ENCODE data around the gene ACACB. TPM values are rescaled to one million over a fixed set of nuclear protein-coding genes. Genes with fewer than 3 reads are reported as not detected.

Gene ACACB
- total RNA-seq (2014; rRNA removed; shearing (Covaris generic)) = 4.1 and 6.6 TPM in 2 replicates

DNA sequence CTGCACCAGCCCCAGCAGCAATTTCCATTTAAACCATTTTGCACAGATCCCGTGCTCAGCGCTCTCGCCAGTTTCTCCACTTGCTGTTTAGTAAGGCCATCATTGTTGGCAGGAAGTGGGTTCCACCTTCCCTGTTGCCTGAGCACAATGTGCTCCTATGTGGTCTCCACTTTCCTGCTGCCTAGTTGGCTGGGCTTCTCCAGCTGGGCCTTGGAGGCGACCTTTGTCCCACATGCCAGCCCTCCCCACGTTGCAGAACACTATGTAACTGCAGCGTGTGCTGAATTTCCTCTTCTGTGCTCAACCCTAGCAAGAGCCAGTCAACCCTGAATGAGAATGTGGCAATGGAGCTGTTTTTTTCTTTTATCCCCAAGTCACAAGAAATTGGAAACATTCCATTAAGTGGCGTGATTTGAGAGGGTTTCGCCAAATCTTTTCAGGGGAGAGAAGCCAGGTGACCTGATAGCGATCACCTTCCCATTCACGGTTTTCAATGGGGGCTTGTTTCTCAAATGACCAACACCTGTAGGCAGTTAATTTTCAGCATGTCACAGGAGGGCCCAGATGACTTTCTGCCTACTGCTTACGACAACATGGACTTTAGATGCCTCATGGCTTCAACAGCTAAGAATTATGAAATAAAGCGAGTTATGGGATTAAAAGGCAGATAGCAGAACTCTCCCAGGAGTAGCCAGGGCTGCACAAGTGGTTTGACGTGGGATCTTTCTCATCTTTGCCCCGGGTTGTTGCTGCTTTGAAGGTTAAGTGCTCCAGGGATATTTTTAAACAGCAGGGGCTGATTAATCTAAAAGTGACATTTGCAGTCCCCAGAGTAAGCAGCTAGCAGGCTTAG lies at the start of gene ACACB:
Gene ACACB, plus strand, starts transcription at position 830 of the 853 bp plus-strand sequence. CDS start 22,819 bp downstream, outside the sequence.

DNA sequence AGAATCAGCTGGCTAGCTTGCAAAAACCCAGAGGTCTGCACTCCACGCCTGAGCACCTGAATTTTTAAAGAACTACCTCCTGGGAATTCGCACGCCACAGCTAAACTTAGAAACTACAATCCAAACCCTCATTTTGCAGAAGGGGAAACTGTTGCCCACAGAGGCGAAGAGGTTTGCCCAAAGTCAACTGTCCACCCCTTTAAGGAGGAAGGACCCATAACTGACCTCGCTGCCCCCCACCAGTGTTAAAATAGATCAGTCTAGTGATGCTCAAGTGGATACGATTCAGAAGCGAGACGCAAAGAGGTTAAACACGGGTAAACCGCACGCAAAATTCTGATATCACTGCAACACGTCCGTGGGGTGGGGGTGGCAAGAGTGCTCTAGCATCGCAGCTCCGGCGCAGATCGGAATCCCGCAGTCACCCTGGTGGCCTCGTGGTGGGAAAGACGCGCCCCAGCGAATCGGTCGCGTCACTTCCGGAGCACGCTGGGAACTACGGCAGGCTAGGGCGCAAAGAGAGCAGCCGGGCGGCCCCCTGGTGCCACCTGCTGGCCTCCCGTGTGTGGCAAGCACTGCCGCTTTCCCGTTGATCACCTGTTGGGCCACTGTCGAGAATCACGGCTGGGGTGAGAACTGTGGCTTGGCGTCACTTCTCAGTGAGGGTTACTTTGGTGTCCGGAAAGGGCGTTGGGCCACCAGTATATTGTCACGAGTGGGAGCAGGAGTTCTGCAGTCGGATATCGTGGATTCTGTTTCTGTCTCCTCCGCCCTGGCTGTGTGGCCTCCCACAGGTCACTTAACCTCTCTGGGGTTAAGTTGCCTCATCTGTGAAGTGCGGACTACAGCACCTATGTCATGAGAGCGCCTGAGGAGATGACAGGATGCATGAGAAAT lies 23.1 kb upstream of the ACACB start, which contains the start of gene ALKBH2:
Gene ALKBH2, minus strand, starts transcription at position 451 of the 897 bp plus-strand sequence. CDS start 686 bp downstream, outside the sequence.

DNA sequence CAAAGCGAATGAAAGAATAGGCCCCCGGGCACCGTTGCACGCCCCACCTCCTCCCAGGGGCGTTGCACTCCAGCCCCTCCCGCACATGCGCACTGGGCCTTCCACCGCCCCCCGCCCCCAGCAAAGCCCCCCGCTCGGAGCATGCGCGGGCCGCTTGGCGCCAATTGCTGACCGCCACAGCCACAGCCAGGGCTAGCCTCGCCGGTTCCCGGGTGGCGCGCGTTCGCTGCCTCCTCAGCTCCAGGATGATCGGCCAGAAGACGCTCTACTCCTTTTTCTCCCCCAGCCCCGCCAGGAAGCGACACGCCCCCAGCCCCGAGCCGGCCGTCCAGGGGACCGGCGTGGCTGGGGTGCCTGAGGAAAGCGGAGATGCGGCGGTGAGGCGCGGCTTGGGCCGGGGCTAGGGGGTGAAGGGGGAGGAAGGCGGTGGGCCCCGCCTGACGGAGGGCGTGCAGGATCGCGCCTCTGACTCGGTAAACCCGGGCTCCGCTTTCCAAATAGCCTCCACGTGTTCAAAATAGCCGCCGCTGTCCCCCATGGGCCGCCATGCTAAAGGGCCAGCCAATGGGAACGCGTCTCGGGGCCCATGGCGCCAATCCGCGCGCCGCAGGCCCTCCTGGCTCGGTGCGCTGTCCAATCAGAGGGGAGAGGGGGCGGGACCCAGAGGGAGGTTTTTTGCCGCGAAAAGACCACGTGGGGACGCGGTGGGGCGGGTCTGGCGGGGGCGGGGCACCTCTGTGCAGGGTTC lies 18.8 kb upstream of the ACACB start, which contains the start of gene UNG:
Gene UNG, plus strand, starts transcription at position 163 of the 748 bp plus-strand sequence. Its CDS starts 83 bp downstream, at position 246.

GRCh38 chr12:109308534-109309380 lies 192.4 kb downstream of the ACACB start, which contains the start of gene FOXN4:
TSS of gene FOXN4 (minus strand) at chr12:109309284. CDS start at chr12:109308321, 963 bp downstream.

Other genes with a start within 250 kb of the ACACB start
- not detected in 2 replicates for gene DAO, start 236.5 kb upstream of the ACACB start, total RNA-seq (2014; rRNA removed; shearing (Covaris generic))
- under 0.01 TPM in 1 of 2 replicates, not detected in the other for gene SVOP, start 95.5 kb upstream of the ACACB start, total RNA-seq (2014; rRNA removed; shearing (Covaris generic))
- 5.9 and 11.1 TPM in 2 replicates for gene USP30, start 64.0 kb upstream of the ACACB start, total RNA-seq (2014; rRNA removed; shearing (Covaris generic))
- 76.8 and 83.8 TPM in 2 replicates for gene ALKBH2, start 23.1 kb upstream of the ACACB start, total RNA-seq (2014; rRNA removed; shearing (Covaris generic))
- gene UNG, start 19.0 kb upstream of the ACACB start, total RNA-seq (2014; rRNA removed; shearing (Covaris generic)) = 91.1 and 105 TPM in 2 replicates
- not detected in 2 replicates for gene FOXN4, start 192.7 kb downstream of the ACACB start, total RNA-seq (2014; rRNA removed; shearing (Covaris generic))
- gene MYO1H, start 231.3 kb downstream of the ACACB start, total RNA-seq (2014; rRNA removed; shearing (Covaris generic)) = not detected in 2 replicates

Data from A375 (cell line).